K562 (cell line): ENCODE measurements around the gene HEY2.

Experiments
- CBX8 ChIP-seq: fragments of 200-600 bp; sonication (generic); IDR thresholded peaks from 2 replicates; pipeline ENCODE4 v1.6.1; 2012; ENCODE audit warnings: borderline replicate concordance, mixed run types, low read depth, mild to moderate bottlenecking, moderate library complexity, mixed read lengths, low read length, control low read depth, inconsistent platforms; ENCODE audit not compliant: poor library complexity, severe bottlenecking; ENCODE audit errors: extremely low read depth
- EGR1 ChIP-seq: fragments of 450-650 bp; conservative IDR thresholded peaks from 2 replicates; pipeline ENCODE4 v1.6.1; 2017; ENCODE audit warnings: mild to moderate bottlenecking

DNA sequence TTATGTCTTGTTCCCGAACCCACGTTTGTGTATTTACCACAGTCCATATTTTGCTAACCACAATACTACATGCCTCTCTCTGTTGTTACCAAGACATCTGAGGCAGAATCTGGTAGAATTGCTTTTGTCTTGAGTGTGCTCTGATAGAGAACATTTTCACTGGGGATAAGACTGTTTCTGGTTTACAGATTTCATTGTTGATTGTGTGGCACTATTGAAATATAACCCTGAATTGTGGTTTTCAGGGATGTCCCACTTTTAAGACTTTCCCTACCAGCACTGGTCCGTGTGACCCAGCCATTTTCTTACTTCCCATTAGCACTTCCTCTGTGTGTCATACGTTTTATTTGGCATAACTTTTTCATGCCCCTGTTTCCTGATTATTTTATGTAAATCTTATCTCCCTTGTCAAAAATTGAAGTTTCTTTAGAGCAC lies 53.5 kb downstream of the HEY2 start:
- TF ChIP-seq CBX8 (no peak), EGR1 (no peak)
